ENCODE results near the gene FADS1.

DNA sequence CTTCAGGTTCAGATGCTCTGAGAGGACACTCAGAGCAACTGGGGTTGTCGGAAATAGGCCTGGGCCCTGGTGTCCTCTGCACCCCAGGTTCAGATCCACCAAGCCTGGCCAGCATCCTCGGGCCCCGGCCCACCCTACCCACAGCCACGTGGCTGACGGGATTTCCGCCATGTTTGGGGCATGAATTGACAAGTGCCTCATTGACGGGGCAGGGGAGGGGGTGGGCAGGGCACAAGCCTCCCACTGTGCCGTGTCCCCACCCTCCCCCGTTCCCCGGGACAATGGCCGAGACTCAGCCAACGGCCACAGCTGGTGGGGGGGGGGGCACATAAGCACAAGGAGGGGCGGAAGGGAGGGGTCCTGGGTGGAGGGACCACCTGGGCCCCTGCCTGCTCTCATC, 55.9 kb downstream of the FADS1 start:
- TF ChIP-seq, protein P1, sequence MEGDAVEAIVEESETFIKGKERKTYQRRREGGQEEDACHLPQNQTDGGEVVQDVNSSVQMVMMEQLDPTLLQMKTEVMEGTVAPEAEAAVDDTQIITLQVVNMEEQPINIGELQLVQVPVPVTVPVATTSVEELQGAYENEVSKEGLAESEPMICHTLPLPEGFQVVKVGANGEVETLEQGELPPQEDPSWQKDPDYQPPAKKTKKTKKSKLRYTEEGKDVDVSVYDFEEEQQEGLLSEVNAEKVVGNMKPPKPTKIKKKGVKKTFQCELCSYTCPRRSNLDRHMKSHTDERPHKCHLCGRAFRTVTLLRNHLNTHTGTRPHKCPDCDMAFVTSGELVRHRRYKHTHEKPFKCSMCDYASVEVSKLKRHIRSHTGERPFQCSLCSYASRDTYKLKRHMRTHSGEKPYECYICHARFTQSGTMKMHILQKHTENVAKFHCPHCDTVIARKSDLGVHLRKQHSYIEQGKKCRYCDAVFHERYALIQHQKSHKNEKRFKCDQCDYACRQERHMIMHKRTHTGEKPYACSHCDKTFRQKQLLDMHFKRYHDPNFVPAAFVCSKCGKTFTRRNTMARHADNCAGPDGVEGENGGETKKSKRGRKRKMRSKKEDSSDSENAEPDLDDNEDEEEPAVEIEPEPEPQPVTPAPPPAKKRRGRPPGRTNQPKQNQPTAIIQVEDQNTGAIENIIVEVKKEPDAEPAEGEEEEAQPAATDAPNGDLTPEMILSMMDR (IDR thresholded peaks at IDR 0.05; ENCODE audit: insufficient read depth, low read length), result no peak
- TF ChIP-seq, protein P2, sequence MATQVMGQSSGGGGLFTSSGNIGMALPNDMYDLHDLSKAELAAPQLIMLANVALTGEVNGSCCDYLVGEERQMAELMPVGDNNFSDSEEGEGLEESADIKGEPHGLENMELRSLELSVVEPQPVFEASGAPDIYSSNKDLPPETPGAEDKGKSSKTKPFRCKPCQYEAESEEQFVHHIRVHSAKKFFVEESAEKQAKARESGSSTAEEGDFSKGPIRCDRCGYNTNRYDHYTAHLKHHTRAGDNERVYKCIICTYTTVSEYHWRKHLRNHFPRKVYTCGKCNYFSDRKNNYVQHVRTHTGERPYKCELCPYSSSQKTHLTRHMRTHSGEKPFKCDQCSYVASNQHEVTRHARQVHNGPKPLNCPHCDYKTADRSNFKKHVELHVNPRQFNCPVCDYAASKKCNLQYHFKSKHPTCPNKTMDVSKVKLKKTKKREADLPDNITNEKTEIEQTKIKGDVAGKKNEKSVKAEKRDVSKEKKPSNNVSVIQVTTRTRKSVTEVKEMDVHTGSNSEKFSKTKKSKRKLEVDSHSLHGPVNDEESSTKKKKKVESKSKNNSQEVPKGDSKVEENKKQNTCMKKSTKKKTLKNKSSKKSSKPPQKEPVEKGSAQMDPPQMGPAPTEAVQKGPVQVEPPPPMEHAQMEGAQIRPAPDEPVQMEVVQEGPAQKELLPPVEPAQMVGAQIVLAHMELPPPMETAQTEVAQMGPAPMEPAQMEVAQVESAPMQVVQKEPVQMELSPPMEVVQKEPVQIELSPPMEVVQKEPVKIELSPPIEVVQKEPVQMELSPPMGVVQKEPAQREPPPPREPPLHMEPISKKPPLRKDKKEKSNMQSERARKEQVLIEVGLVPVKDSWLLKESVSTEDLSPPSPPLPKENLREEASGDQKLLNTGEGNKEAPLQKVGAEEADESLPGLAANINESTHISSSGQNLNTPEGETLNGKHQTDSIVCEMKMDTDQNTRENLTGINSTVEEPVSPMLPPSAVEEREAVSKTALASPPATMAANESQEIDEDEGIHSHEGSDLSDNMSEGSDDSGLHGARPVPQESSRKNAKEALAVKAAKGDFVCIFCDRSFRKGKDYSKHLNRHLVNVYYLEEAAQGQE (IDR thresholded peaks at IDR 0.05; ENCODE audit: insufficient replicate concordance, low read depth), result no peak
- TF ChIP-seq GABPA (IDR thresholded peaks at IDR 0.05; ENCODE audit: low read depth), result no peak

Measured in HL-60 (cell line).